ENCODE measurements around the gene PTPRD.

DNA sequence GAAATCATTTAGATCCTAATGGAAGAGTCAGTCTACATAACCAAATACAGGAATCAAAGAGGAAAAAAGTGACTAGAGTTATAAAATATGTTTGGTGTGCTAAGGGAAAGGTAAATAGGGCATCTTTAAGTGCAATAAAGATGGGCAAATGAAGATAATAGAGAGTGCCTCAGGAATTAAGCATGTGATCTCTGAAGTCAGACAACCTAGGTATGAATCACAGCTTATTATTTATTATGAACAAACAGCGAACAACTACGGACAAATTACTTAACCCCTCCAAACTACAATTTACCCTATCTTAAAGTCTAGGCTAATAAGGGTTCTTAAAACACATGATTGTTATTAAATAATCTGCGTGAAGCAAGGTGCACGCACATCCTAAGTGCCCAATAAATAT lies 1903.1 kb downstream of the PTPRD start:
- no peak for TF ChIP-seq HMG20B (CRISPR knock-in tag; IDR thresholded peaks at IDR 0.05)
- no peak for TF ChIP-seq MAFK (IDR thresholded peaks at IDR 0.05; ENCODE audit: low read length)
- TF ChIP-seq POLR2AphosphoS2 (IDR thresholded peaks at IDR 0.05; ENCODE audit: low read length): no peak
- no peak for TF ChIP-seq CEBPB (tag; IDR thresholded peaks at IDR 0.05)
